ENCODE measurements around the gene FOXP1.

GRCh38 chr3:71393093-71393492 lies 190.4 kb downstream of the FOXP1 start:
- no peak for TF ChIP-seq RAD21 (CRISPR knock-in tag; IDR thresholded peaks at IDR 0.05)
- no peak for TF ChIP-seq SALL2 (CRISPR knock-in tag; IDR thresholded peaks at IDR 0.05)
- TF ChIP-seq ETV6 (CRISPR knock-in tag; conservative IDR thresholded peaks at IDR 0.05), result no peak
- no peak for TF ChIP-seq AKNA (CRISPR knock-in tag; IDR thresholded peaks at IDR 0.05; ENCODE audit: borderline replicate concordance)
- no peak for TF ChIP-seq USF2 (IDR thresholded peaks at IDR 0.05; ENCODE audit: low read depth, low read length)
- no peak for TF ChIP-seq USF2 (CRISPR knock-in tag; IDR thresholded peaks at IDR 0.05; ENCODE audit: borderline replicate concordance)
- no peak for TF ChIP-seq SMARCC2 (IDR thresholded peaks at IDR 0.05)
- no peak for TF ChIP-seq IRF1 (CRISPR knock-in tag; IDR thresholded peaks at IDR 0.05; ENCODE audit: low read depth)
- TF ChIP-seq ZHX1 (CRISPR knock-in tag; IDR thresholded peaks at IDR 0.05; ENCODE audit: low read depth), result no peak
- no peak for TF ChIP-seq HNF4G (IDR thresholded peaks at IDR 0.05; ENCODE audit: borderline replicate concordance, low read depth, low read length)
- no peak for TF ChIP-seq HNF4G (CRISPR knock-in tag; IDR thresholded peaks at IDR 0.05; ENCODE audit: borderline replicate concordance, low read depth)
- no peak for TF ChIP-seq RARG (CRISPR knock-in tag; IDR thresholded peaks at IDR 0.05; ENCODE audit: low read depth)
- TF ChIP-seq HNRNPUL1 (IDR thresholded peaks at IDR 0.05; ENCODE audit: low read depth, low read length), result no peak
